ENCODE measurements around the gene SLC12A2.

SLC12A2 gene

DNA sequence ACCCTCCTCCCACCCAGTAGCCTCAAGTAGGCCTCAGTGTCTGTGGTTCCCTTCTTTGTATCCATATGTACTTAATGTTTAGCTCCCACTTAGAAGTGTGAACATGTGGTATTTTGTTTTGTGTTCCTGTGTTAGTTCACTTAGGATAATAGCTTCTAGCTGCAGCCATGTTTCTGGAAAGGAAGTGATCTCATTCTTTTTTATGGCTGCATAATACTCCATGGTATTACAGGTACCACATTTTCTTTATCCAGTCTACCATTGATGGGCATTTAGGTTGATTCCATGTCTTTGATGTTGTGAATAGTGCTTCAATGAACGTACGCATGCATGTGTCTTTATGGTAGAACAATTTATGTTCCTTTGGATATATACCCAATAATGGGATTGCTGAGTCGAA, 74.8 kb downstream of the SLC12A2 start:
- in situ Hi-C loops (cut with MboI; ENCODE audit: low sequenced_read_pairs): no loop called here

DNA sequence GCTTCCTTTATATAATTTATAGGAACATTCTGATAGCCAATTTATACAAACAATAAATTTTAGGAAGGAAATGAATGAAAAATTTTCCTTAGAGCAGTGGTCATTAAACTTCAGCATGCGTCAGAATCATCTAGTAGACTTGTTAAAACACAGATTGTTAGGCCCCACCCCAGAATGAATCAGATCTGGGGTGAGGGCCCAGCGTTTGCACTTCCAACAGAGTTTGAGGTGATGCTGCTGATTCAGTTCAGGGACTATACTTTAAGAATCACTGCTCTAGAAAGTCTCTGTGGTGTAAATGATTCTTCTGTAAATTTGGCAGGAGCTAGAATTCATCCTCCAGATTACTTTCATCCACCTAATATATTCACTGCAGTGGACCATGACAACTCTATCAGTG, 80.4 kb downstream of the SLC12A2 start:
- in situ Hi-C loops (cut with MboI; ENCODE audit: low sequenced_read_pairs): no loop called here

DNA sequence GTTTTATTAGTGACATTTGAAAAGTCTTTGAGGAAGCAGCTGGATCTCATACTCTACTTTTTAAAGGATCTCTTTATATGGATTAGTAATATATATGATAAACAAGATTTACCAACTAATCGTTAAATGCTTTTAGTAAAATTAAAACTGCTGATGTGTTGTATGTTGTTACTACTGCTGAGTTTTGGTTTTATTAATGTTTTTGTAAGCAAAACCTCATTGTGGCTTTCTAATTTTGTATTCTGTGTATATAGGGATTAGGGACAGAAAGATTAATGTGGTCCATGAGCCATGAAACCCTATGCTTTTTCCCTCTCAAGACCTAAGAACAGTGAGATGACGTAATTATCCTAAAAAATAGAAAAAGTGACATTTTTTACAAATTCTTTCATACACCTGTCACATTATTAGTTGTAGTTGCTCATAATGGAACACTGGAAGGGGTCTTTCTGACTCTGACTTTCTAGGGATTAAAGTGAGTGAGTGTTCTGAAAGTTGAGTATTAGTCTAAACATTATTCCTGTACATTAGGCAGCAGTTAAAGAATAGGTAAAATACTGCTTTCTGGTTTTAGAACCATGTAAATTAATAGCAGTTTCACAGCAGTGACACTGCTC, 85.9 kb downstream of the SLC12A2 start:
- in situ Hi-C loops (cut with MboI; ENCODE audit: low sequenced_read_pairs): no loop called here

DNA sequence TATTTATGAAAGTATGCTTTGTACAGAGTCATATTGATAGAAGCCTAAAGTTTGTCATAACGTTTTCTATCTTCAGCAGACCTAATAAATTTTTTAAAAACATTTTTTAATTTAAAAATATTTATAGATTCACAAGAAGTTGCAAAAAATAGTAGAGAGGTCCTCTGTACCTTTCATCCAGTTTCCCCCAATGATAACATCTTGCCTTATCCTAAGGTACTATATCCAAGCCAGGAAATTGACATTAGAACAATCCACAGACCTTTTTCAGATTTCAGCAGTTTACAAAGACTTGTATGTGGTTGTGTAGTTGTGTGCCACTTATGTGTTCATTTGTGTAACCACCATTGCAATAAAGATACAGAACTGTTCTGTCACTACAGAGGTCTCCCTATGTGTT, 88.5 kb downstream of the SLC12A2 start:
- in situ Hi-C loops (cut with MboI; ENCODE audit: low sequenced_read_pairs): no loop called here

DNA sequence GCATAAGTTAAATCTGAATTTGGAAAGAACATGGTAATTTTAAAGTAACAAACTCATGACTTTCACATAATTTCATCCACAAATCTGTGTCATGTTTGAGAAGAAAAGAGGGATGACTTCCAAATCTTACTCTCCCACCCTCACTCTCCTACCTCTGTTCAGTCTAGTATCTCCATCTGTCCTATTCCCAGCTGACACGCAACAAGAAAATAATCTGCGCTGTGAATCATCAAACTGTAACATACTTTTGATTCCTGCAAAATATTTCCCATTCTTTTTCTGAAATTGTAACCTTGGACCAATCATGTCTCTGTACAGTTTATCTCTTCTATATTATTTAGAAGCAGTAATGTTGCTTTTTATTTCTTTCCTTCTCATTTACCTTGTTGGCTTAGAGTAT, 91.4 kb downstream of the SLC12A2 start:
- in situ Hi-C loops (cut with MboI; ENCODE audit: low sequenced_read_pairs): no loop called here

DNA sequence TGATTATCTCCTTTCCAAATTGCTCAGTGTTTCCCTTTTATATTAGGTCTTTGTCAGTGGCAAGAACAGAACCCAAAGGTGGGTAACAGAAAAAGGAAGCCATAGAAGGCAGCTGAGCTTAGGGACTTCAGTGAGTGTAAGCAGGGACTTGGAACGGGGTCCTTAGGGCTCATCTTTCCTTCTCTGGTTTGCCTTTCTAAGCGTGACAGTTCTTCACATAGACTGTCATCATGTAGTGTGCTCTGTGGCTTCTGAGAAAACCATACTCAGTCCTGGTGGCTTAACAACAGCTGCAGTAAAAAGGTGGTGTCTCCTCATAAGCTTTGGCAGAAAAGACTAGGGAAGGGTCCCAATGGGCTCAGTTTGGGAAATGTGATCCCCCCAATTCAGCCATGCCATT, 108.8 kb downstream of the SLC12A2 start:
- in situ Hi-C loops (cut with MboI; ENCODE audit: low sequenced_read_pairs): no loop called here

DNA sequence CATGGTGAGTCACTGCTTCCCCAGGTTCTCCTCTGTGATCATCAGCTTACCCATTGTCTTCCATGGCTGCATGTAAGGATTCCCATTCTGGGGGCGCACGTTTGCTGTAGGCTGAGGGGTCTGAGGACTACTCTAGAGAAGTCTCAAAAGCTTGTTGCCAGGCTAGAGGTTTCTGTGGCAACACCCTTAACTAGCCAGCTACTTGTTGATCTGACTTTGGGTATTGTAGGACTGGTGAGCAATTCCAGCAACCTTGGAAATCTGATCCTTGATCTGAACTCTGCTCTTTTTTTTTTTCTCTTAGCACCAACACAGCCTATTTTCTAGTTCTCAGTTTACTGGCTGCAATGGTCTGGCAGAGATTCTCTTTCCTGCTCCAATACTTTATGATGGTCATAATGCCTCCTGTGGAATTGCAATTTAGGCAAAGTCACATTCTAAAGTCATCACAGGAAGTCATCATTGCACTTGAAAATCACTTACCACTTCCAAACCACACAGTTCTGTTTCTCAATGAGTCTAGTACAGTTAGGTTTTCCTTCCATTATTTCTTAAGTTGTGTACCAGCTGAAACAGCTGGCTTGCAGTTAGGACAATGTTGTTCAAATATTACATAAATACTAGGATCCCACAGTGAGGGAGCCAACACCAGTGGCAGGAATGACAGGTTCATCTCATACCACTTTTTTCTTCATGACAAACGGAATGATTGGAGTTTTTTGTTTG, 110.3 kb downstream of the SLC12A2 start:
- in situ Hi-C loops (cut with MboI; ENCODE audit: low sequenced_read_pairs): no loop called here

DNA sequence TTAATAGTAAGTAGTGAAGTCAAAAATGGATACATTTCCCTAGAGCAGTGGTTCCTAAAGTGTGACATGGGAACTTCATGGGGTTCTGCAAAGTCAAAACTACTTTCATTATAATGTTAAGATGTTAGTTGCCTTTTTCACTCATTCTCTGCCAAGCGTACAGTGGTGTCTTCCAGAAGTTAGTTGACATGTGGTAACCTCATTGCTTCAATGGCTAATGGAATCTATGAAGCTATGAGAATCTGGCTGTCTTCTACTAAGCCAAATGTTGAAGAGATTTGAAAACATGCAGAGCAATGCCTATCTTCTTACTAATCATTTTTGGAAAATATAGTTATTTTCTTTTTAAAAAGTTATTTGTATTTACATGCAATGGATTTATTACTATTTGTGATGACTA, 111.8 kb downstream of the SLC12A2 start:
- in situ Hi-C loops (cut with MboI; ENCODE audit: low sequenced_read_pairs): no loop called here

DNA sequence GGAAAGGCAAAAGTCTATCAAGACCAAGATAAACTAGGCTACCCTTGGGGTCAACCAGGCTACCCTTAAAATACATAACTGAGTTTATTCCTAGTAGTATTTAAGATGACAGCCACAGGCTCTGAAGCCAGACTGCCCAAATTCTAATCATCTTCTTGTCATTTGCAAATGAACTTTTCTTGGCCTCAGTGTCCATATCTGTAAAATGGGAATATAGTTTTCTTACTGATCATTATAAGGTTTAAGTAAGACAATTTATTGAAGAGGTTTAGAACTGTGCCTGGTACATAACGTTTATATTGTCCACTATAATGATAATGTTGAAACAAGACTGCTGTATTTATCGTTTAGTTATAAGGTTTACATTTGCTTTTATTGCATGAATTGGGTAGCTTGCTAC, 112.5 kb downstream of the SLC12A2 start:
- in situ Hi-C loops (cut with MboI; ENCODE audit: low sequenced_read_pairs): no loop called here

DNA sequence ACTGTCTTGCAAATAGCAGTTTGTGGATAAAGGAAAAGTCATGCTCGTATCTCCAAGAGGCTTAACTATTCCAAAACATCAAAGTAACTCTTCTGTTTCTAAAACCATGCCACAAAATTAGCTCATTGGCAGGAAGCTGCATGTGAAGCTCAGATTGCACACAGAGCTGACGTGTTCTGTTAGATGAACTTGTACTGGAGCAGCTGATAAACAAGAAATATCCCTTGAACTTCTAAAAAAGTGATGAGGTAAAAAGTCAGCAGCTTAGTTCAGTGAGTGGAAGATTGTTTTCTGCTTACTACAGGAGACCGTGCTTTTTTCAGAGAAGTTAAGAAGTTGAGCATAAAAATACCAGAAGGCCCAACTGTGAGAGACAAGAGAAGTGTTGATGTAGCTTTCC, 113.2 kb downstream of the SLC12A2 start:
- in situ Hi-C loops (cut with MboI; ENCODE audit: low sequenced_read_pairs): no loop called here

DNA sequence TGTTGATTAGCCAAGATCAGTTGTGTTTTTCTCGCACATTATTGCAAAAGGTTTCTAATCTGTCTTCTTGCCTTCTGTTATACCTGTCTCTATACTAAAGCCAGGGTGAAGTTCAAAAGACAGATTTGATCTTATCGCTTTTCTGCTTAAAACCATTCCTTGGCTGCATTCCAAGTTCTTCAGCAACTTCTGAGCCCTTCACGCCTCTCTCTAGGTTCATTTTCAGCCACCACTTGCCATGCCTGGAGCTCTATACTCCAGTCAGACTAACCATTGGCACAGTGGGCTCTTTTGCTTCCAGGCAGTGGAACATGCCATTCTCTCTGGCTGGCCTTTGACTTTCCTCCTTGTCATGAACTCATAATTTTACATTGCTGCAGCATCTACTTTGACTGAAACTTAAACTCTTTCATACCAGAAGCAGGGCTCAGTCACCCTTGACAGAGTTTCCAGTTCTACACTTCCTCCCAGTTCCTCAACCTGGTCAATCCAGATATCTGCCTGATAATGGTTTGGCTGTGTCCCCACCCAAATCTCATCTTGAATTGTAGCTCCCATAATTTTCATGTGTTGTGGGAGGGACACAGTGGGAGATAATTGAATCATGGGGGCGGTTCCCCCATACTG, 114.4 kb downstream of the SLC12A2 start:
- in situ Hi-C loops (cut with MboI; ENCODE audit: low sequenced_read_pairs): no loop called here

DNA sequence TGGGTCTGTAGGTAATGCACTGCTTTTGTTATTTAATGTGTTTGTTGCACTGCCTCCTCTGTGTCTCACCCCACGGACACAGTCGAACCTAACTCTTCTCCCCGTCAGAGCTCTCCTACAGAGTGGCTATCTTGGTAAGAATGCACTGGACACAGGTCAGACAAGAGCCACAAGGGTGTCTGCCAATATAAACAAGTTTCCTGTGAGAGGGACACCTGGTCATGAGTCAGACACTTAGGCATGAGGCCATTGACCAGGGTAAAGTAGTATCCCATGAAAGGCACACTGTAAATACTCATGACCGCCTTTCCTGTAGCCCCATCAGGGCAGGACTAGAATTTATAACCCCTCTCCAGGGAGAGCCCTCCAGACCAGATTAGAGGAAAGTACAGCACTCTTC, 115.5 kb downstream of the SLC12A2 start:
- in situ Hi-C loops (cut with MboI; ENCODE audit: low sequenced_read_pairs): no loop called here

DNA sequence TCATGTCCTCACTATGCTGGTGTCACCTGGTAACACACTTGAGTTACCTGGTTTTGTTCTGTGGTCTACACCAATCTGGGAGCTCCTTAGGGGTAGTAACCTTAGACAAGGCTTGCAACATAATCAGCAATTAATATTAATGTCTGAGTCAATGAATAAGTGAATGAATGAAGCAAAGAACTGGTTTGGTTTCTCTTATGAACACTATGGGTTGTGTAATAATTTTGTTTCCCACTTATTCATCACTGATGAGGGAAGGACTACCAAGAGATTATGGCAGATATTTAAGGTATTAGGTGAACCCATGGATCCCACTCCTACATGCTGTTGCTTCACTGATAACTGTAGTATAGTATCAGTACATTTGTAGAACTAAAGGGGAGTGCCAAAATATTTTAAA, 116.0 kb downstream of the SLC12A2 start:
- in situ Hi-C loops (cut with MboI; ENCODE audit: low sequenced_read_pairs): loop anchor here (25.0 kb wide), 2 partner anchors 637 to 1563 kb away; no protein-coding TSS in a partner anchor

DNA sequence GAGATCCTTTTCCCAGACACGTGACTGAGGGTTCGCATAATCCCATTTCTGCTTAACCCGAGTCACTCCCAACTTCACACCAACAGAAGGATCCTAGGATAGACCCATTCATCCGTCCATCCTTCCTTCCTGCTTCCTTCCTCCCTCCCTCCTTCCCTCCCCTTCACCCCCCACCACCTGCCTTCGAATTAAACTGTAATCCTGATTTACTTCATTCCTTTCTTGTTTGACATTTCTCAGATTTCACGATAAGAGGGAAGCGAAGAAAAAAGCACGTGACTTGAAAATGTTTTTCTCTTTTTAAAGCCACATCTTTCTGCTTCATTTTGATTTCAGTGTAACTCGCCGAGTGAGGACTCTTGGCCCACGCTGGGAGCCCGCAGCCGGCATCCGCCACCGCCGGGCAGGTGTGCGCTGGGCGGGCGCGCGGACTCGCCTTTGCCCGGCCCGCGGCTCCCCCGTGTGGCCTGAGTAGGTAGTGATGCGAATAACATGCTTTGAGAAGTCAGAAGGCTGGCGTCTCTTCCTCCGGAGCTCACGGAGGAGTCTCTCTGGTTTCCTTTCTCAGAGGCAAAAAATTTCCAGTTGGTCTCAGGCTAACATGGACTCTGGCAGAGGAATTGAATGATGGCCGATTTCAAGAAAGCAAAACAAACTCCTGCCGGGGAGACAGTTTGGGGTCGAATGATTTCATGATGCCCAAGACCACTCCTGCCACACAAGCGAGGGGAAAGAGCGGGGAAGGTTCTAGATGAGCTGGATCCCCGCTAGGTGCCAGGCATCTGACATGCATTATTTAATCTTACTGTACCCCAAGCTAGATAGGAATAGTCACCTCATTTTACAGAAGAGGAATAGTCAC, 117.7 kb downstream of the SLC12A2 start:
- in situ Hi-C loops (cut with MboI; ENCODE audit: low sequenced_read_pairs): loop anchor here (25.0 kb wide), 2 partner anchors 639 to 1561 kb away; no protein-coding TSS in a partner anchor

DNA sequence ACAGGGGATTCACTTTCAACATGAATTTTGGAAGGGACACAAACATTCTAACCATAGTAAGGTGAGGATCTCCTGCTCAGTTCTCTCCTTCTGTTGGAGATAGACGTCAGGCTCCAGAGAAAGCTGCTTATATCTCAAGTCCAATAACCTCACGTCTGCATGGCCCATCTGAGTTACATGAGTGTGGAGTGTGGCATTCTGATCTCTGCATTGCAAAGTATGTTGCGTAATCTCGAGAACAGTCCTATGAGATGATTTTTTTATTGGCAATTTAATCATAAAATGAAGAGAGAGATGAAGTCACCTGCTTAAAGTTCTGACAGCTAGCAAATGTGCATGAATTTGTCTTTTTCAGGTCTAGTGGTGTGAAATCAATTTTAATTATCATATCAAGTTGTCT, 118.8 kb downstream of the SLC12A2 start:
- in situ Hi-C loops (cut with MboI; ENCODE audit: low sequenced_read_pairs): loop anchor here (25.0 kb wide), 2 partner anchors 640 to 1560 kb away; no protein-coding TSS in a partner anchor

DNA sequence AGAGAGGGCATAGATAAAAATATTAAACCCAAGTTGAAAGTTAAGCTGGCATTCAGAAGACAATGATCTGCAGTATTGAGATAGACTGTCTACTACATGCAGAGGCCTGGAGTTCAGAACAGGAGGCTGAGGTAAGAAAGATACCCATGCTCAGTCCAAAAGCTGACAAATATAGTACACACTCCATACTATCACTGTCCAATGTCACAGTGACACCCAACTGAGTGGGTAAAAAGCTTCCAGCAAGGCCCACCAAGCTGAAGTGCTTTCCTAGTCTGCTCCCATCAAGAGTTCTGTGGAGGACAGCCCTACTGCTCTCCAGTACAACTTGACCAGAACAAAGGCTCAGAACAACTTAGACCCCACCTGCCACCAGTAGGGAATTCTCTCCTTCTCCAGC, 124.9 kb downstream of the SLC12A2 start:
- in situ Hi-C loops (cut with MboI; ENCODE audit: low sequenced_read_pairs): loop anchor here (25.0 kb wide), 2 partner anchors 646 to 1554 kb away; no protein-coding TSS in a partner anchor

DNA sequence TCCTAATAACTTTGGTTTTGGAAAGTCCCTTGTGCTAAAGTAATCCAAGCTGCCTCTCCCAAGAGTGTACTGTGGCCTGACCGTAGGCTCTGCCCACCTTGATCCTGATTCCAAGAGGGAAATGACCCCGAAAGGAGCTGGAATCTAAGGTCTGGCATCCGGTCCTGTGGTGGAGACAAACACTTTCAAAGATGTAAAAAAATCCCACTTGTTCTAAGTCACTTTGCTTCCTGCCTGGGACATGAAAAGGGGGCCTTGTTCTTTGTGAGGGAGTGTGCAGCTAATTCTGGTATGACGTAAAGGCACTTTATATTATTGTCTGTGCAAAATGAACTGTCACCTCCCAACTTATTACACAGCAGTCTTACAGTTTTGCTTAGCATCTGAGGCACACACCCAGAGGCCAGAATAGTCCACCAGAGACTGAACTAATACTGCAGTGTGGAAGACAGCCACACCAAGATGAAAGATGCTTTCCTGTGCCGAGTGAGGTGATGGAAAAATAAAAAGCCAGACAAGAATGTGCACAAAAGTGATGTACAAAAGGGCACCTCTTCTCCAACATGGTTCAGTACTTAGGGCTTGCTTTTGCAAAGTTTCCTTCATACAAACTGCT, 128.7 kb downstream of the SLC12A2 start:
- in situ Hi-C loops (cut with MboI; ENCODE audit: low sequenced_read_pairs): loop anchor here (25.0 kb wide), 2 partner anchors 650 to 1550 kb away; no protein-coding TSS in a partner anchor

DNA sequence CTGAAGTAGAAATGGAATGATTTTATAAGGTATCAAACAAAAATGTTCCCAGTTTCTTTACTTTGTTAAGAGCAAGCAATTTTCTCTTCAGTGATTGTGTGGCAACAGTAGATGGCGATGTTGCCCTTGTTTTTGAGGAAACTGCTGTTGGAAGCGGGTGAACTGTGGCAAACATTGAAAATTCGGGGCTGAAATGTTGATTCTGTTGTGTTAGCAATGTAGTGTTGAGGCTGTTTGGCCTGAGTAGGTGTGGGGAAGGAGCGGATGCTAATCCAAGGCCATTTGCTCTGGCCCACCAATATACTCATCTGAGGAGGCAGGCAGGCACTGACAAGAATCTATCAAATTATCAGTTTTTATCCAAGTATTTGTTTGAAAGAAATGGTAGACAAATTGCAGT, 129.8 kb downstream of the SLC12A2 start:
- in situ Hi-C loops (cut with MboI; ENCODE audit: low sequenced_read_pairs): loop anchor here (25.0 kb wide), 2 partner anchors 651 to 1549 kb away; no protein-coding TSS in a partner anchor

DNA sequence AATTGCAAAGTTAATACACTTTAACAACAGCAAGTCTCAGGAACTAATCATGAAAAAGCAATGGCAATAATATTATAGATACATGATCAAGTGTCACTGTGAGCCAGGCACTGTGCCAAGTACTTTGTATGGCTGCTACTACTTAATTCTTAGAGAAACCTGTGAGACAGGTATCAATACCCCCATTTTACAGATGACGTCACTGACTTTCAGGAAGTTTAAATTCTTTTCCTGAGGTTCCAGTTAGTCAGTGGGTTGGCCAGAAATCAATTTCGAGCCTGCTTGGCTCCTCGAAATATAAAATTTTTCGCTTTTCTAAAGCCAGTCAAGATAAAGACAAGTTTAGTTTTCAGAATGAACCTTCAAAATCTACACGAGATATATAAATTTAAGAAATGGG, 130.3 kb downstream of the SLC12A2 start:
- in situ Hi-C loops (cut with MboI; ENCODE audit: low sequenced_read_pairs): loop anchor here (25.0 kb wide), 2 partner anchors 652 to 1548 kb away; no protein-coding TSS in a partner anchor

DNA sequence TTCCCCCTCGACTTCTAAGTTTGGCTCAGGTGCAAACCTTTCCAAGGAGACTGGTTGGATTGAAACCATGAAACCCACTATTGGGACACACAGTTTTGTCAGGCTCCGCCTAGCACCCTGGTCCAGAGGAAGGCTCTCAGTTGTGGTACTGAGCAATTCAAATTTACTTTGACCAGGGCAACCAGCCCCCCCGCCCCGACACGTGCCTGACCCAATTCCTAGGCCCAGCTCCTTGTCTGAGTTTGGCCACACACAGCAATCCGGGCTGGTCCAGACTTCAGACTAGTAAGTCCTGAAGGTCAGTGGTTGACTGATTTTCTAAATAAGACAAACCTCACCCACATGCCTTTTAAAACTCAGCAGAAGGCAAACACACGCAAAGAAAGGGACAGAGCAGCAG, 132.7 kb downstream of the SLC12A2 start:
- in situ Hi-C loops (cut with MboI; ENCODE audit: low sequenced_read_pairs): loop anchor here (25.0 kb wide), 2 partner anchors 654 to 1546 kb away; no protein-coding TSS in a partner anchor
